GM19239 (cell line): ENCODE data around the gene CUEDC2.

Experiments
- DNase-seq: peaks from one replicate; pipeline ENCODE4 v3.0.0; 2011; ENCODE audit warnings: low spot score; ENCODE audit not compliant: insufficient read length
- FAIRE-seq: peaks from 2 replicates; lab custom pipeline; 2011; peaks lifted over from hg19 to GRCh38; lab: Jason Lieb, UNC

The CUEDC2 gene

GRCh38 chr10:102412293-102412692 is 20.1 kb downstream of the CUEDC2 start:
- no peak for FAIRE-seq
- DNase-seq: no peak

- DNase-seq (no peak), FAIRE-seq (no peak)
Observed at GRCh38 chr10:102411341-102412255, 20.8 kb downstream of the CUEDC2 start.

GRCh38 chr10:102410429-102411073 is 21.8 kb downstream of the CUEDC2 start:
- no peak for DNase-seq

GRCh38 chr10:102409604-102410428 is 22.6 kb downstream of the CUEDC2 start:
- FAIRE-seq (no peak), DNase-seq (no peak)

More at GRCh38 chr10:102410429-102411073, 21.8 kb downstream of the CUEDC2 start:
- no peak for FAIRE-seq

- FAIRE-seq: no peak
- DNase-seq: no peak
Observed at GRCh38 chr10:102408728-102409603, 23.4 kb downstream of the CUEDC2 start.

- FAIRE-seq: no peak
- no peak for DNase-seq
Observed at GRCh38 chr10:102408131-102408727, 24.1 kb downstream of the CUEDC2 start.

GRCh38 chr10:102407425-102408130 is 24.8 kb downstream of the CUEDC2 start:
- no peak for FAIRE-seq
- no peak for DNase-seq

- FAIRE-seq: no peak
- DNase-seq: no peak
Observed at GRCh38 chr10:102406815-102407214, 25.6 kb downstream of the CUEDC2 start.

GRCh38 chr10:102405632-102406031 is 26.7 kb downstream of the CUEDC2 start:
- FAIRE-seq: no peak
- no peak for DNase-seq

- no peak for FAIRE-seq
Observed at GRCh38 chr10:102405108-102405571, 27.2 kb downstream of the CUEDC2 start.

GRCh38 chr10:102404361-102405107 is 27.8 kb downstream of the CUEDC2 start:
- DNase-seq: no peak
- FAIRE-seq: no peak

More at GRCh38 chr10:102405108-102405571, 27.2 kb downstream of the CUEDC2 start:
- no peak for DNase-seq

GRCh38 chr10:102403115-102403514 is 29.3 kb downstream of the CUEDC2 start:
- DNase-seq (no peak), FAIRE-seq (no peak)

- FAIRE-seq: no peak
Observed at GRCh38 chr10:102402512-102402896, 29.9 kb downstream of the CUEDC2 start.

GRCh38 chr10:102401735-102402511 is 30.5 kb downstream of the CUEDC2 start:
- FAIRE-seq (no peak), DNase-seq (no peak)

More at GRCh38 chr10:102402512-102402896, 29.9 kb downstream of the CUEDC2 start:
- DNase-seq: no peak

GRCh38 chr10:102401342-102401654 is 31.1 kb downstream of the CUEDC2 start:
- DNase-seq: no peak

GRCh38 chr10:102400598-102401341 is 31.6 kb downstream of the CUEDC2 start:
- DNase-seq: no peak
- no peak for FAIRE-seq

More at GRCh38 chr10:102401342-102401654, 31.1 kb downstream of the CUEDC2 start:
- FAIRE-seq: no peak
